ACC112 (cell line): ENCODE results near the gene SHROOM3.
"Not testable (repeated sequence)": the region's sequence is repeated elsewhere in the genome, so short reads cannot be mapped to it uniquely, and the experiment has no call there.

Experiments
- H2AFZ ChIP-seq: fragments of 200-600 bp; sonication (generic); one replicate; pipeline ENCODE4 v1.6.0; 2017; ENCODE audit warnings: antibody characterized with exemption, low read length; ENCODE audit not compliant: unreplicated experiment
- H3K27ac ChIP-seq: fragments of 200-600 bp; sonication (generic); 2 replicates; pipeline ENCODE4 v1.5.1; 2014; ENCODE audit warnings: low read depth, mild to moderate bottlenecking, antibody characterized with exemption, low read length, moderate library complexity
- H3K27me3 ChIP-seq: fragments of 200-600 bp; sonication (generic); 2 replicates; pipeline ENCODE4 v1.6.1; 2014; ENCODE audit warnings: mild to moderate bottlenecking, antibody characterized with exemption, low read length, moderate library complexity, mixed read lengths; ENCODE audit not compliant: insufficient read depth
- H3K36me3 ChIP-seq: fragments of 200-600 bp; sonication (generic); 2 replicates; pipeline ENCODE4 v1.6.1; 2016; ENCODE audit warnings: mild to moderate bottlenecking, antibody characterized with exemption, low read length, moderate library complexity, mixed read lengths; ENCODE audit not compliant: insufficient read depth
- H3K4me1 ChIP-seq: fragments of 200-600 bp; sonication (generic); one replicate; pipeline ENCODE4 v1.6.1; 2016; ENCODE audit warnings: low read length, mixed read lengths; ENCODE audit not compliant: insufficient read depth, unreplicated experiment, control insufficient read depth
- H3K4me3 ChIP-seq: fragments of 200-600 bp; sonication (generic); 2 replicates; pipeline ENCODE4 v1.5.1; 2014; ENCODE audit warnings: mild to moderate bottlenecking, low read depth, low read length
- H3K79me2 ChIP-seq: fragments of 200-600 bp; sonication (generic); one replicate; pipeline ENCODE4 v1.6.0; 2016; ENCODE audit warnings: low read length; ENCODE audit not compliant: control insufficient read depth, unreplicated experiment, insufficient read depth

SHROOM3 gene

DNA sequence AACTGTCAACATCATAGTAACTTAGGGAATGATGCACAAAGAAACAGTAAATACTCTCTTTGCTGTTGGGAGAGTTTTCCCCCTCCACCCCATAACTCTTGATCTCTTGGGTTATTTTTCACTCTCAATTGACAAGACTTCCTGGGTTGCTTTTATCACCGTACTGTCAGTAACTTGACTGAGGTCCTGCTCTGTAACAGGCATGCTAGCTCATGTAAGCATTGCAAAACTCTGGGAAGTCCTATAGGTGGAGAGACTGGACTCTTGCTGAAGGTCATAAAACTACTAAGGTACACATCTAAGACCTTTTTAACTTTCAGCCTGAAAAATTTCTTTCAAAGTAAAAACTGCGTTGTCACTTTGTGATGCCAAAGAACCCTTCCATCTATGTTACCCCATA, 10.9 kb downstream of the SHROOM3 start:
- H3K4me1 ChIP-seq = peaks cover 3% of the 10 kb centered on the region
- H3K27me3 ChIP-seq = 0 out of 2 replicates have a peak, but pooled peaks cover 10% of the 10 kb centered on the region
- H3K79me2 ChIP-seq = no peaks in the 10 kb centered on the region
- H3K27ac ChIP-seq = no peak overlapping the region
- no peaks in the 10 kb centered on the region for H3K36me3 ChIP-seq
- H3K4me3 ChIP-seq = no peak overlapping the region
- H2AFZ ChIP-seq = no peak overlapping the region

DNA sequence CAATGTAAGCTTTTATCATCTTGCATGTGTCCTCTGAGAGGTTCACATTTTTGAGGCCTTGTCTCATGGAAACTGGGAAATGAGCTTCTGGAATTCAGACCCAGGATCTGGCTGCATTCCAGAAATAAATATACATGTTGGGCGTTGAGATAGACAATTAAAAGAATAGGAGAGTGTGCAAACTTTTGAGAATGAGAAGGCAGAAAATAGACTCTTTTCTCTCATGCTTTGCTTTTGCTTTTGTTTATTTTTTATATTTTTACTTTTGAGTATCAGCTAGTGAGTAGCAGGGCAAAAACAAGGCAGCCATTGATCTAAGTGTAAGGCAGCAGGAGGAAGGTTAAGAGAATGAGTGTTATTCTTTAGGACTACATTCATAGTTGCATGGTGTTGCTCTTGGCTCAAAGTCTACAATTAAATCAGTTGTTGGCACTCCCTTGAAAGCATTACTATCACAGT, 12.4 kb downstream of the SHROOM3 start:
- Histone ChIP-seq H3K4me1 (peaks cover 3% of the 10 kb centered on the region), H3K36me3 (no peaks in the 10 kb centered on the region), H3K27ac (no peak overlapping the region), H3K79me2 (no peaks in the 10 kb centered on the region), H3K4me3 (no peak overlapping the region), H3K27me3 (0 out of 2 replicates have a peak, but pooled peaks cover 10% of the 10 kb centered on the region), H2AFZ (no peak overlapping the region)

DNA sequence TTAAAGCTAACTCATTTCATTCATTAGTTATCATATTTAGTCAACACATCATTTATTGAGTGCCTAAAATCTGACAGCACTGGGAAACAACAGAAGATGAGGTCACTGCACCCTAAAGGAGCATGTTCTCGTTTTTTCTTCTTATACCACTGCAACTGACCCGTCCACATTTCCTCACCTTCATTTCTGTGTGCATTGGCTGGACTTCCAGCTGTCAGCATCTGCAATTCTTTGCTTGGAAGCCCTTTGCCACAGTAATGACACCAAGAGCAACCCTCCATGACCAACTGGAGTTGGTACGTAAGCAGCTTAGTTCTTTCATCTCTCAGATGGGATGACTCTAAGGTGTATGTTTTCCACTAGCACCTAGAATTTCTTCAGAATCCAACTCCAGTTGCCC, 13.2 kb downstream of the SHROOM3 start:
- Histone ChIP-seq H3K27me3 (0 out of 2 replicates have a peak, but pooled peaks cover 10% of the 10 kb centered on the region), H3K4me1 (peaks cover 3% of the 10 kb centered on the region), H2AFZ (no peak overlapping the region), H3K27ac (no peak overlapping the region), H3K79me2 (no peaks in the 10 kb centered on the region), H3K36me3 (no peaks in the 10 kb centered on the region), H3K4me3 (no peak overlapping the region)

DNA sequence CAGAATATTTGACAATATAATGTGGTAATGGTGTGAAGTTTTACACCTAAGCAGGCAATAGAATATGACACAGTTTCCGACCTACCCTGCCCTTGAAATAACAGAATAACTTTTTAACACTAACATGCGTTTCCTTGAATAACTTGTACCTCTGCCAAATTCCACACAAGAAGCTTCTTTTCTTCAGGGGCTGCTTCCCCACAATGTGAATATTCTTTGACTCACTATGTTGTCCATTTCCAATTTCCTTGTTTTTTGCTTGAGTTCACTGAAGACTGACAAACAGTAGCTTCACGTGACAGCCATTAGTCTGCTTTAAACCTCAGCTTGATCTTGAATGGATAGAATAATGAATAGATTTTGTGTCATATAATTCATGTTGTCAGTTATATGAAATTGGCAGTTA, 14.3 kb downstream of the SHROOM3 start:
- H3K4me3 ChIP-seq = no peak overlapping the region
- no peak overlapping the region for H2AFZ ChIP-seq
- no peaks in the 10 kb centered on the region for H3K36me3 ChIP-seq
- 0 out of 2 replicates have a peak, but pooled peaks cover 10% of the 10 kb centered on the region for H3K27me3 ChIP-seq
- H3K4me1 ChIP-seq = peaks cover 3% of the 10 kb centered on the region
- H3K79me2 ChIP-seq = no peaks in the 10 kb centered on the region
- no peak overlapping the region for H3K27ac ChIP-seq

DNA sequence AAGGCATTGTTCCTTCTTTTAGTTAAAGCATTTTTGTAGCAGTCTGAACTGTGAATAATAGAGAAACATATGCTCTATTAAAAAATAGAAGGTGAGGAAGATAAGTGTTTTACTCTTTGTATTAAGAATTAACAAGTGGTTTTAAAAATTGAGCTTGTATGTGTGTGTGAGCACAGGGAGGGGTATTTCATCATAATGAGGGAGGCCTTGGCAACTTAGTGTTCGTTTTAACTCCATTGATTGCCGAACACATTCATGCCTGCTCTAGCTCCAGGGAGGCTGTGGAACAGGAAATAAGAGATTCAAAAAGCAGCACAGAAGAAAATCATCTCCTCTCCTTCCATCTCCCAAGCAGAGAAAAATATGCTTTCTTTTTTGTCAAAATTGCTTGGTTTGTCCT, 14.8 kb downstream of the SHROOM3 start:
- no peak overlapping the region for H2AFZ ChIP-seq
- H3K4me3 ChIP-seq = no peak overlapping the region
- H3K27ac ChIP-seq = no peak overlapping the region
- H3K27me3 ChIP-seq = 0 out of 2 replicates have a peak, but pooled peaks cover 10% of the 10 kb centered on the region
- H3K79me2 ChIP-seq = no peaks in the 10 kb centered on the region
- peaks cover 3% of the 10 kb centered on the region for H3K4me1 ChIP-seq
- H3K36me3 ChIP-seq = no peaks in the 10 kb centered on the region

DNA sequence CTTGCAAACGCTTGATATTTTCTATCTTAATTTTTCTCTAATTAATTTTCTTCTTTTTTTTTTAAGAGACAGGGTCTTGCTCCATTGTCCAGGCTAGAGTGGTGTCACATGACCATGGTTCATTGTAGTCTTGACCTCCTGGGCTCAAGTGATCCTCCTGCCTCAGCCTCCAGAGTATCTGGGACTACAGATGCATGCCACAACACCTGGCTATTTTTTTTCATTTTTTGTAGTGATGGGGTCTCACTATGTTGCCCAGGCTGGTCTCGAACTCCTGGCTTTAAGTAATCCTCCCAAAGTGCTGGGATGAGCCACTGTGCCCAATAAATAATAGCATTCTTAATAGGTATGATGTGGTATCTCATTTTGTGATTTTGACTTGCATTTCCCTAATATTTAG, 18.2 kb downstream of the SHROOM3 start:
- H3K27ac ChIP-seq = no peak overlapping the region
- no peaks in the 10 kb centered on the region for H3K79me2 ChIP-seq
- no peak overlapping the region for H3K4me3 ChIP-seq
- H2AFZ ChIP-seq = no peak overlapping the region
- H3K27me3 ChIP-seq = 0 out of 2 replicates have a peak, but pooled peaks cover 10% of the 10 kb centered on the region
- no peaks in the 10 kb centered on the region for H3K36me3 ChIP-seq
- H3K4me1 ChIP-seq = peaks cover 3% of the 10 kb centered on the region

DNA sequence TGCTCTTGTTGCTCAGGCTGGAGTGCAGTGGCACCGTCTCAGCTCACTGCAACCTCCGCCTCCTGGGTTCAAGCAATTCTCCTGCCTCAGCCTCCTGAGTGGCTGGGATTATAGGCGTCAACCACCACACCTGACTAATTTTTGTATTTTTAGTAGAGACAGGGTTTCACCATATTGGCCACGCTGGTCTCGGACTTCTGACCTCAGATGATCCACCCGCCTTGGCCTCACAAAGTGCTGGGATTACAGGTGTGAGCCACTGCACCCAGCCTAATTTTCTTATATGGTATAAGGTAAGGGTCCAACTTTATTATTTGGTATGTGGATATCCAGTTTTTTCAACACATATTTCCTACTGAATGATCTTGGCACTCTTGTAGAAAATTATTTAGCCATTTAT, 19.0 kb downstream of the SHROOM3 start:
- not testable (repeated sequence) for H3K4me1 ChIP-seq, H2AFZ ChIP-seq, H3K27ac ChIP-seq

DNA sequence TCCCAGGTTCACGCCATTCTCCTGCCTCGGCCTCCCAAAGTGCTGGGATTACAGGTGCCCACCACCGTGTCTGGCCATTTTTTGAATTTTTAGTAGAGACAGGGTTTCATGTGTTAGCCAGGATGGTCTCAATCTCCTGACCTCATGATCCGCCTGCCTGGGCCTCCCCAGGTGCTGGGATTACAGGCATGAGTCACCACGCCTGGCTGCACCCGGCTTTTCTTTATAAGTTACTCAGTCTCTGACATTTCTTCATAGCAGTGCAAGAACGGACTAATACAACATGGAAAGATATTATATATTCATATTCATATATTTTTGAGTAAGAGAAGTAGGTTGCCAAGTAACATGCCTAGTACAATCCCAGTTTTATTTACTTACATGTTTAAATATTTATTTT, 22.9 kb downstream of the SHROOM3 start:
- Histone ChIP-seq H3K4me1 (peaks cover 4% of the 10 kb centered on the region), H2AFZ (no peak overlapping the region), H3K27ac (no peak overlapping the region), H3K27me3 (no peaks in the 10 kb centered on the region), H3K36me3 (no peaks in the 10 kb centered on the region), H3K79me2 (no peaks in the 10 kb centered on the region), H3K4me3 (no peak overlapping the region)

More for the DNA sequence above, 19.0 kb downstream of the SHROOM3 start:
- H3K27me3 ChIP-seq, H3K4me3 ChIP-seq, H3K79me2 ChIP-seq, H3K36me3 ChIP-seq: not testable (repeated sequence)

DNA sequence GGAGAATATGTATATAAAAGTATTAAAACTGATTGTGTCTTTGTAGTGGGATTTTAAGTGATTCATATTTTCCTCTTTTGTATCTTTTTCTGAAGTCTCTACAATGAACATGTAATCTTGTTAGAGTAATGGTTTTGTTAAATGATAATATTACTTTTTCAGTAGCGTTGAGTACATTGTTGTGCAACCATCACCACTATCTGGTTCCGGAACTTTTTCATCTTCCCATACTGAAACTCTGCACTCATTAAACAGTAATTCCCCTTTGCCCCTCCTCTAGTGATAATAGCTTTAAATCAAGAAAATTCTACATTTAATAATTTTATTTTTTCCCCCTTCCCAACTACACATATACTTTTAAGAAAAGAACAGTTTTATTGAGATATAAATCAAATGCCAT, 23.3 kb downstream of the SHROOM3 start:
- Histone ChIP-seq H3K4me1 (peaks cover 4% of the 10 kb centered on the region), H3K4me3 (no peak overlapping the region), H3K79me2 (no peaks in the 10 kb centered on the region), H3K27ac (no peak overlapping the region), H3K27me3 (no peaks in the 10 kb centered on the region), H2AFZ (no peak overlapping the region), H3K36me3 (no peaks in the 10 kb centered on the region)

DNA sequence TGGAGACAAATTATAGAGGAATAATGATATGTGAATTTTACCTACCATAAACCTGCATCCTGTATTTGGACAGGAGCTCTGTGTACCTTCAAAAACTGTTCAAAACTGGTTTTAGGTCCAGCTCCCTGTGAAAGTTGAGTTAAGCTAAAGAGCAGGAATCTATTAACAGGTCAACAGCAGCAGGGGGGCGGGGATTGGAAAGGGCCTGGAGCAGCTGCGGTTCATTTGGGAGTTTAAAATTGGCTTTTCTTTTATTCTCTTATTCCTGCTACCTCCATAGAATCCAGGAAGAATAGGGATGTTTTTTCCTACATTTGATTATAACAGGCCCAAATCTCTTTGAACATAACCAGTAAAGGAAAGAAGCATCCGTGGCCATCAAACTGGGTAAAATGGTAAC, 23.8 kb downstream of the SHROOM3 start:
- H3K4me3 ChIP-seq = no peak overlapping the region
- peak overlapping the region; percentile 42 for H3K27ac ChIP-seq
- peaks cover 4% of the 10 kb centered on the region for H3K4me1 ChIP-seq
- no peaks in the 10 kb centered on the region for H3K36me3 ChIP-seq
- peak overlapping the region; percentile 86 for H2AFZ ChIP-seq
- H3K27me3 ChIP-seq = no peaks in the 10 kb centered on the region
- H3K79me2 ChIP-seq = no peaks in the 10 kb centered on the region

DNA sequence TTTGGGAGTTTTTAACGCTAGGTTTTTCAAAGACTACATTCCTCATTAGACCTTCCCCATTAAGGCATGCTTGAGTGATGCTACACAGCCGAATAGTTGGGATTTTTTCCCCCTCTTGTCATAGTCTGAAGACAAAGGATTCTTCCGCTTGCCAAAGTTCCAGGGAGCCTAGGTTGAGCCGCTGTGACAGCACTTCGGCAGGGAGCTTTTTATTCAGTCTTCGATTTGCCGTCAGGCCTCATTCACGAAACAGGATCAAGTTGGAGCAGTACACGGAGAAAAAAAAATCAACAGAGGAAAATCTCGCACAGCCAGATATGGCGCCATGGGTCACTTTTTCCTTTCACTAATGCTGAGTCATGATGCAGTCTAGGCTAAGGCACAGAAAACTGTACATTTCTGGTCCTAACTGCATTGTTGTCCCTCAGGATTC, 24.3 kb downstream of the SHROOM3 start:
- Histone ChIP-seq H3K4me1 (peaks cover 4% of the 10 kb centered on the region), H3K79me2 (no peaks in the 10 kb centered on the region), H3K27ac (peak overlapping the region; percentile 42), H3K36me3 (no peaks in the 10 kb centered on the region), H3K4me3 (no peak overlapping the region), H2AFZ (peak overlapping the region; percentile 86), H3K27me3 (no peaks in the 10 kb centered on the region)
